GM23338 (cell line): ENCODE data around the gene BEST2.

Experiments
- EZH2 ChIP-seq: fragments of 200-600 bp; sonication (generic); IDR thresholded peaks from one replicate; pipeline ENCODE4 v1.8.0; 2017; ENCODE audit warnings: antibody characterized with exemption, mild to moderate bottlenecking, low read depth; ENCODE audit not compliant: unreplicated experiment
- TF ChIP-seq, protein P1 (sequence below), 2 experiments: fragments of 200-600 bp in 1 of 2; sonication (generic) in 1 of 2; conservative IDR thresholded peaks; 2 replicates each; pipeline versions ENCODE4 v1.5.1 to v1.6.1; 2016 to 2017; ENCODE audit warnings: antibody characterized with exemption in 2 of 2, low read depth in 2 of 2, mild to moderate bottlenecking in 2 of 2, moderate library complexity in 1 of 2
- TF ChIP-seq, protein P2 (sequence below): IDR thresholded peaks from 2 replicates; pipeline ENCODE4 v1.6.1; 2016; ENCODE audit warnings: antibody characterized with exemption

DNA sequence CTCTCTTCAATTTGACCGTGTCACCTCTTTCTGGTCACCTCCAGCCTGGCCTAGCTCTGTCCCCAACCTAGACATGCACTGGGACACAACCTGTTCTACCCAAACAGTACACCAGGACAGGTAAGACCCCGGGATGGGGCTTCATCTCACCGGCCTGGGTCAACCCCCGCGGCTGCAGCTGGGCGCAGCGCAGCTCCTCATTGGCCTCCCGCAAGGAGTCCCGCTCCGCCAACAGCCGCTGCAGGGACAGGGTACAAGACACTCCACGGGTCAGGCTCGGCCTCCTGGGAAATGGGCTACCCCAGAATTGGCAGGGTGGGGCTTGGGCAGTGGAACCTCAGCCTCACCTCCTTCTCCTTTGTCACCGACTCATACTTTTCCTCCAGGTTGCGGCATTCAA, 16.1 kb downstream of the BEST2 start:
- TF ChIP-seq, protein P1, sequence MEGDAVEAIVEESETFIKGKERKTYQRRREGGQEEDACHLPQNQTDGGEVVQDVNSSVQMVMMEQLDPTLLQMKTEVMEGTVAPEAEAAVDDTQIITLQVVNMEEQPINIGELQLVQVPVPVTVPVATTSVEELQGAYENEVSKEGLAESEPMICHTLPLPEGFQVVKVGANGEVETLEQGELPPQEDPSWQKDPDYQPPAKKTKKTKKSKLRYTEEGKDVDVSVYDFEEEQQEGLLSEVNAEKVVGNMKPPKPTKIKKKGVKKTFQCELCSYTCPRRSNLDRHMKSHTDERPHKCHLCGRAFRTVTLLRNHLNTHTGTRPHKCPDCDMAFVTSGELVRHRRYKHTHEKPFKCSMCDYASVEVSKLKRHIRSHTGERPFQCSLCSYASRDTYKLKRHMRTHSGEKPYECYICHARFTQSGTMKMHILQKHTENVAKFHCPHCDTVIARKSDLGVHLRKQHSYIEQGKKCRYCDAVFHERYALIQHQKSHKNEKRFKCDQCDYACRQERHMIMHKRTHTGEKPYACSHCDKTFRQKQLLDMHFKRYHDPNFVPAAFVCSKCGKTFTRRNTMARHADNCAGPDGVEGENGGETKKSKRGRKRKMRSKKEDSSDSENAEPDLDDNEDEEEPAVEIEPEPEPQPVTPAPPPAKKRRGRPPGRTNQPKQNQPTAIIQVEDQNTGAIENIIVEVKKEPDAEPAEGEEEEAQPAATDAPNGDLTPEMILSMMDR (conservative IDR thresholded peaks at IDR 0.05; ENCODE audit: low read depth in 2 of 2), result no peak
- TF ChIP-seq EZH2, result no peak
- TF ChIP-seq, protein P2, sequence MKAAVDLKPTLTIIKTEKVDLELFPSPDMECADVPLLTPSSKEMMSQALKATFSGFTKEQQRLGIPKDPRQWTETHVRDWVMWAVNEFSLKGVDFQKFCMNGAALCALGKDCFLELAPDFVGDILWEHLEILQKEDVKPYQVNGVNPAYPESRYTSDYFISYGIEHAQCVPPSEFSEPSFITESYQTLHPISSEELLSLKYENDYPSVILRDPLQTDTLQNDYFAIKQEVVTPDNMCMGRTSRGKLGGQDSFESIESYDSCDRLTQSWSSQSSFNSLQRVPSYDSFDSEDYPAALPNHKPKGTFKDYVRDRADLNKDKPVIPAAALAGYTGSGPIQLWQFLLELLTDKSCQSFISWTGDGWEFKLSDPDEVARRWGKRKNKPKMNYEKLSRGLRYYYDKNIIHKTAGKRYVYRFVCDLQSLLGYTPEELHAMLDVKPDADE, result no peak
